A673 (cell line): ENCODE measurements around the gene NAV2.

Source experiments
- CTCF ChIP-seq: fragments of 300-800, 200-600 bp; sonication (generic); conservative IDR thresholded peaks from 2 replicates; pipeline ENCODE4 v1.5.1; 2017; ENCODE audit warnings: low read depth, mild to moderate bottlenecking, antibody characterized with exemption, low read length, moderate library complexity, mixed read lengths
- EZH2 ChIP-seq: fragments of 200-600 bp; sonication (generic); IDR thresholded peaks from 2 replicates; pipeline ENCODE4 v1.6.1; 2017; ENCODE audit warnings: borderline replicate concordance, low read depth, mild to moderate bottlenecking, mixed read lengths, antibody characterized with exemption, low read length; ENCODE audit not compliant: poor library complexity, severe bottlenecking

- TF ChIP-seq CTCF: no peak
- TF ChIP-seq EZH2: no peak
Measured at GRCh38 chr11:20070459-20070858, 357.8 kb downstream of the NAV2 start.
